Mesodermal cell (in vitro differentiated cells): ENCODE measurements around the gene OSM.

Experiments used
- H3K27ac ChIP-seq: 2 replicates; pipeline ENCODE4 v1.7.0; 2013; ENCODE audit warnings: mild to moderate bottlenecking, low read depth, low read length, moderate library complexity; ENCODE audit not compliant: severe bottlenecking
- H3K36me3 ChIP-seq: 2 replicates; pipeline ENCODE4 v1.7.1; 2013; ENCODE audit warnings: mild to moderate bottlenecking, low read length, moderate library complexity; ENCODE audit not compliant: control insufficient read depth, insufficient read depth
- H3K4me1 ChIP-seq: one replicate; pipeline ENCODE4 v1.7.1; 2013; ENCODE audit warnings: mild to moderate bottlenecking, low read length; ENCODE audit not compliant: insufficient read depth, control insufficient read depth, poor library complexity, severe bottlenecking
- H3K4me3 ChIP-seq: 2 replicates; pipeline ENCODE4 v1.7.0; 2013; ENCODE audit warnings: low read length, control low read depth, mild to moderate bottlenecking; ENCODE audit not compliant: insufficient read depth, poor library complexity, severe bottlenecking; ENCODE audit errors: extremely low read depth
- H3K9me3 ChIP-seq: 2 replicates; pipeline ENCODE4 v1.7.1; 2013; ENCODE audit warnings: mild to moderate bottlenecking, low read length, moderate library complexity; ENCODE audit not compliant: control insufficient read depth
- WGBS, 2 experiments: methylation state at CpG; one replicate each; pipeline ENCODE4 v1.1.5; 2013; ENCODE audit warnings: missing lambda C conversion rate in 2 of 2; ENCODE audit not compliant: insufficient coverage in 2 of 2; 5-methylcytosine and 5-hydroxymethylcytosine counted together

Gene OSM

DNA sequence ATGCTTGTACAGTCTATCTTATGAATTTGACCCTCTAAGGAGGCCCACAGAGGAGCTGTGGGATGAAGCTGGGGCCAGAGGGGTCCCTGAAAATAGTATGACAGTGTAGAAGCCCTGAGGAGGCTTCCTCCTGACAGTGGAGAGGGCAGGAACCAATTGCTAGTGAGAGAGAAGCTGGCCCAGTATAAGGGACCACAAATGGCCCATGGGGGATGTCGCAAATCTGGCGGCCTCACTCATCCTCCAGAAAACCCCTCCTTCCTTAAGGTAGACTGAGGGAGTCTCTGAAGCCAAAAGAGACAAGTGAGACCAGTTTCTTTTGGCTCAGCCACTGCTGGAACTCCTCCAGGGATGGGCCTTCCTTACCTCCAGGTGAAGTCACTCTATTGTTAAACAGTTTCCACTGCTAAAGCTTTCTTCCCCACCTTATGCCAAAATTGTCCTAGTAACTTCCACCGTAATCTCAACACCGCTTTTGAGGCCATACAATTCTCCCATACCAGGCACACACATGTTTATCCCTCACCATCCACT is 40.5 kb upstream of the OSM start:
- Histone ChIP-seq H3K4me3 (no peak overlapping the region), H3K27ac (no peak overlapping the region), H3K4me1 (peaks cover 32% of the 10 kb centered on the region), H3K36me3 (peaks cover 10% of the 10 kb centered on the region), H3K9me3 (no peaks in the 10 kb centered on the region)
- WGBS, 2 experiments: 91 to 100% methylated on average over 2 to 3 of the region's 4 CpGs

DNA sequence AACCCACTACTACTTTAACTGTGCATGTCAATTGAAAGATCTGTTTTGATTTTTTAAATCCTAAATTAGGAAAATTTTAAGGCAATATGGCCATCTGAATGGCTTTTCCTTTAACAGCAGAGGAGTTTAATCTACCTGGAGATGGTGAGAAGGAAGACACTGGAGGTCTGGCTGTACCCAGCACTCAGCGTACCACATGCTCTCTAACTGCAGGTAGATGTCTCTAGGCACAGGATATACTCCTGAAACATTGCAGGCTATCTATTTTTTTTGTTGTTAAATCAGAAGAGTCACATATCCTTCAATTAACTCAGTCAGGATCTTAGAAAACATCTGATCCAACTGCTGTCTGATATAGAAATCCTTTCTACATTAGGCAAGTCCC is 40.0 kb upstream of the OSM start:
- Histone ChIP-seq H3K4me1 (peaks cover 32% of the 10 kb centered on the region), H3K4me3 (no peak overlapping the region), H3K9me3 (no peaks in the 10 kb centered on the region), H3K36me3 (peaks cover 13% of the 10 kb centered on the region), H3K27ac (no peak overlapping the region)
- WGBS, 2 experiments: 89% methylated on average over 1 of the region's 1 CpG; no CpG with 5 or more reads in 1 of the 2 experiments

GRCh38 chr22:30305906-30306626 is 39.4 kb upstream of the OSM start:
- no peaks in the 10 kb centered on the region for H3K9me3 ChIP-seq
- H3K27ac ChIP-seq: peak overlapping the region; percentile 57
- H3K4me3 ChIP-seq: no peak overlapping the region
- peaks cover 19% of the 10 kb centered on the region for H3K36me3 ChIP-seq
- H3K4me1 ChIP-seq: peaks cover 27% of the 10 kb centered on the region
- WGBS, 2 experiments: 79 to 100% methylated on average over 2 to 3 of the region's 3 CpGs

DNA sequence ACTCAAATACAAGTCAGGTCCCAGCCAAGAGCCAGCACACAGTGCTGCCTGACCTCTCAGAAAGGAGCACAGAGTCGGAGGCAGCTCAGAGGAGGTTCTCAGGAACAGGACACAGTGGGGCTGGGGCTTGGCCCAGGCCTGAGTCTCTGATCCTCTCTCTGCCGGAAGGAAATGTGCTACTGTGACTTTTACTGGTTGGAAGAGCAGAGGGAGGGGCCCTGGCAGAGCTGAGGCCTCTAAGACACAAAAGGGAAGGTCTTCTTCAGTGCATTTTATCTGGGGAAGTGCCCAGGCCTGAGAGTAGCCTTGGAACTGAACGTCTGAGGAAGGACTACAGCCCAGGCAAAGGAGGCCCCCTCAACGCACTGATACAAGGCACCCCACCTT is 38.9 kb upstream of the OSM start:
- 58 to 78% methylated on average over 4 of the region's 4 CpGs for WGBS, 2 experiments
- Histone ChIP-seq H3K27ac (peak overlapping the region; percentile 57), H3K36me3 (peaks cover 24% of the 10 kb centered on the region), H3K4me1 (peaks cover 25% of the 10 kb centered on the region), H3K9me3 (no peaks in the 10 kb centered on the region), H3K4me3 (no peak overlapping the region)

DNA sequence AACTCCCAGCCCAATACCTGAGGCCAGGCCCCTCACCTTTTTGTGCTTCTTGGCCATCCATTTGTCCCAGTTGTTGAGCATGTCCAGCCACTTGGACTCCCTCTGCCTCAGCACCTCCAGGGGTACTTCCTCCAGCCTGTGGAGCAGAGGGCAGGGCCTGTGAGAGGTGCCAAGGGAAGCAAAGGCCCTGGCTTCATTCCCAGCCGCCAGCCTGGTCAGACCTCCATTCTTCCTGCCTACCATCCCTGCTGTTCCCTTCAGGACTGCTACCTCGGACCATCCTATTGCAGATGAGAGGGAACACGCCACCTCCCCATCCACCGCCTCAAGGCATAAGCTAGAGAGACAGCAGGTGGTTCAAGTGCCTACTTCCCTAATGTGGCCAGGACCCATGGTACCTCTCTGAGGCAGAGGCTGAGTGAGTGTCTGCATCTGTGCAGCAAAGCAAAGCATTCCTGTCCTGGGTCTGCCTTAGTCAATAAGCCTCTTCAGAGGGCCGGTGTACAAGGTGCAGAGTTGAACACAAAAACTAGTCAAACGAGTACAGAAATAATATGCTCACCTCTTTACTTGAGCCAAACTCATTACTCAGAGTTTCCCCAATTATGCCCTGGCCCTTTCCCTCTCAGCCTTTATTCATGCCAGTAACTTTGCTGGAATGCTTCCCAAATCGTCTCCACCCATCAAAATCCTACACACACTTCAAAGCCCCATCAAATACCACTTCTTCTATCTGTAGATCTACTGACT is 38.0 kb upstream of the OSM start:
- Histone ChIP-seq H3K4me1 (peaks cover 25% of the 10 kb centered on the region), H3K9me3 (no peaks in the 10 kb centered on the region), H3K36me3 (peaks cover 31% of the 10 kb centered on the region), H3K27ac (no peak overlapping the region), H3K4me3 (no peak overlapping the region)
- WGBS, 2 experiments: 89 to 92% methylated on average over 6 to 7 of the region's 7 CpGs

DNA sequence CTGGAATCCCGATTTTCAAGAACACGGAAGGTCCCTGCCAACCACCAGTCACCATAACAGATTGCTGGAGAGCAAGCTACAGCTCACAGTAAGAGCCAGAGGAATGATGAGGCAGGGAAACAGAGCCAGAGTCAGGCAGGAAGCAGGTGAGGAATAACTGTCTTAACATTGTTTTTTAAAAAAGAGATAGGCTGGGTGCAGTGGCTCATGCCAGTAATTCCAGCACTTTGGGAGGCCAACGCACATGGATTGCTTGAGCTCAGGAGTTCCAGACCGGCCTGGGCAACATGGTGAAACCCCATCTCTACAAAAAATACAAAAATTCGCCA is 36.1 kb upstream of the OSM start:
- Histone ChIP-seq H3K27ac (no peak overlapping the region), H3K9me3 (no peaks in the 10 kb centered on the region), H3K4me1 (peaks cover 25% of the 10 kb centered on the region), H3K36me3 (peaks cover 42% of the 10 kb centered on the region), H3K4me3 (no peak overlapping the region)
- 92 to 93% methylated on average over 4 of the region's 5 CpGs for WGBS, 2 experiments

GRCh38 chr22:30301995-30302809 is 35.6 kb upstream of the OSM start:
- Histone ChIP-seq H3K9me3 (no peaks in the 10 kb centered on the region), H3K4me3 (no peak overlapping the region), H3K27ac (peak overlapping the region; percentile 53), H3K36me3 (peaks cover 43% of the 10 kb centered on the region), H3K4me1 (peaks cover 25% of the 10 kb centered on the region)
- WGBS, 2 experiments: 87 to 95% methylated on average over 6 of the region's 9 CpGs

DNA sequence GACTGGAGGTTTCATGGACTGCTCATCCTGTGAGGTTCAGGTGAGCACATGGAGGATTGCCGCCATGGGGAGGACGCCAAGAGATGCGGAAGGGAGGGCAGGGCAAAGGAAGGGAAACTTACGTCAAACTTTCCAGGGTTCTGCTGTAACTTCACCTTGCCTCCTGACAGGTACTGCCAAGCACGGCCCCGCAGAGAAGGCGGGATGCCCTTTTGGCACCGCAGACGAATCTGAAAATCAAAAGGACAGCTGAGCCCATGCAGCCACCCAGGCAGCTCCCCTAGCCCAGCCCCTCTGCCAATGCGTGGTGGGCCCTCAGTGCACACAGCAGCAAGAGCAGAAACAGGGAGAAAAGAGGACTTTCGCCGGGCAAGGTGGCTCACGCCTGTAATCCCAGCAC is 32.7 kb upstream of the OSM start:
- H3K4me3 ChIP-seq: no peak overlapping the region
- WGBS, 2 experiments: 94 to 96% methylated on average over 12 to 13 of the region's 13 CpGs
- H3K27ac ChIP-seq: no peak overlapping the region
- peaks cover 65% of the 10 kb centered on the region for H3K36me3 ChIP-seq
- peaks cover 13% of the 10 kb centered on the region for H3K4me1 ChIP-seq
- H3K9me3 ChIP-seq: no peaks in the 10 kb centered on the region

GRCh38 chr22:30297991-30298701 is 31.5 kb upstream of the OSM start:
- peaks cover 68% of the 10 kb centered on the region for H3K36me3 ChIP-seq
- H3K27ac ChIP-seq: no peak overlapping the region
- WGBS, 2 experiments: 86 to 98% methylated on average over 7 of the region's 9 CpGs

DNA sequence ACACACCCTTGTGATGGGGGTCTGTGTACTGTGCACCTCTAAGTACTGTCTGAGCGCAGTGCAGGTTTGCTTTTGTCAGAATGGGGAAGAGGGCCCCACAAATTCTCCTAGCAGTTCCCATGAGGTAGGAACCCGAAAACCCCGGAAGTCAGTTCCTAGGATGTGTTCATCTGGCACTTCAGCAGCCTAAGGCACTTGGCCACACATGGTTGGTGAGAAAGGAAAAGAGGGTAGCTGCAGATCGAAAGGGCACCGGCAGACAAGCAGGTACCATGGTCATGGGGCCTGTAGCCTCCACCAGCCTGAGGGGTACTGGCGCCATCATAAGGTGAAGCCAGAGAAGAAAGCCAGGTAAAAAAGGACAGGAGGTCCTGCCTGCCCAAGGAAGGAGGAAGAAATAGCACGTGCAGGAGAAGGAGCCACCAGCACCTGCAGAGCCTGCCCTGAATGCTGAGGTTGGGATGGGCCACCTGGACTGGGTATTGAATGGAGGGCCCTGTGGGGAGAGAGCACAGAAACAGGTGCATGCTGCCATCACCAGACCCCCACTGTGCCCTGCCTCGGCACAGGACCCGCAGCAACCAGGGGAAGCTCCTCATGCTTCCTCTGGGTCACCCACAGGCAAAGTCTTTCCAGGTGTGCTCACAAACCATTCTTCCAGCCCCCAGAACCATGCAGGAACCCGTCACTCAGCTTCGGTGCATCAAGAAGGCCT is 30.8 kb upstream of the OSM start:
- no peaks in the 10 kb centered on the region for H3K9me3 ChIP-seq
- no peak overlapping the region for H3K4me3 ChIP-seq
- WGBS, 2 experiments: 94% methylated on average over 8 to 11 of the region's 11 CpGs
- peaks cover 74% of the 10 kb centered on the region for H3K36me3 ChIP-seq
- peaks cover 9% of the 10 kb centered on the region for H3K4me1 ChIP-seq
- no peak overlapping the region for H3K27ac ChIP-seq

More at GRCh38 chr22:30297991-30298701, 31.5 kb upstream of the OSM start:
- Histone ChIP-seq H3K4me1 (peaks cover 13% of the 10 kb centered on the region), H3K9me3 (no peaks in the 10 kb centered on the region), H3K4me3 (no peak overlapping the region)
